ENCODE data around the gene WWOX.
"Not testable (repeated sequence)": the region's sequence is repeated elsewhere in the genome, so short reads cannot be mapped to it uniquely, and the experiment has no call there.

WWOX gene

GRCh38 chr16:79213214-79213613 is 1113.8 kb downstream of the WWOX start:
- no peak for DNase-seq (ENCODE audit: low read depth)

GRCh38 chr16:79215289-79215688 is 1115.8 kb downstream of the WWOX start:
- DNase-seq (ENCODE audit: low read depth), result no peak

- no peak for DNase-seq (ENCODE audit: low read depth)
Measured at GRCh38 chr16:79217375-79218011, 1118.0 kb downstream of the WWOX start.

- no peak for DNase-seq (ENCODE audit: low read depth)
Measured at GRCh38 chr16:79218351-79218750, 1118.9 kb downstream of the WWOX start.

- not testable (repeated sequence) for DNase-seq (ENCODE audit: low read depth)
Measured at GRCh38 chr16:79225994-79226393, 1126.5 kb downstream of the WWOX start.

- DNase-seq (ENCODE audit: low read depth), result no peak
Measured at GRCh38 chr16:79229361-79229760, 1129.9 kb downstream of the WWOX start.

GRCh38 chr16:79245700-79246099 is 1146.2 kb downstream of the WWOX start:
- not testable (repeated sequence) for DNase-seq (ENCODE audit: low read depth)

- DNase-seq (ENCODE audit: low read depth), result no peak
Measured at GRCh38 chr16:79247386-79247785, 1147.9 kb downstream of the WWOX start.

GRCh38 chr16:79248351-79248750 is 1148.9 kb downstream of the WWOX start:
- no peak for DNase-seq (ENCODE audit: low read depth)

- DNase-seq (ENCODE audit: low read depth), result no peak
Measured at GRCh38 chr16:79250502-79251098, 1151.1 kb downstream of the WWOX start.

- DNase-seq (ENCODE audit: low read depth), result no peak
Measured at GRCh38 chr16:79253100-79253631, 1153.7 kb downstream of the WWOX start.

GRCh38 chr16:79257953-79258490 is 1158.6 kb downstream of the WWOX start:
- no peak for DNase-seq (ENCODE audit: low read depth)

- not testable (repeated sequence) for DNase-seq (ENCODE audit: low read depth)
Measured at GRCh38 chr16:79260890-79261289, 1161.4 kb downstream of the WWOX start.

GRCh38 chr16:79261481-79261940 is 1162.1 kb downstream of the WWOX start:
- peak; percentile 12 for DNase-seq (ENCODE audit: low read depth)

- no peak for DNase-seq (ENCODE audit: low read depth)
Measured at GRCh38 chr16:79261944-79262552, 1162.6 kb downstream of the WWOX start.

All from CMK (cell line).